Gastrocnemius medialis (tissue), 4 donors: Measurements from ENCODE around the gene EBLN1.

Experiments
- CTCF ChIP-seq, 5 experiments: fragments of 450-650 bp in 3 of 5; fragments of 200-600 bp in 2 of 5; sonication (generic) in 2 of 5; IDR thresholded peaks in 4 of 5; conservative IDR thresholded peaks in 1 of 5; 1 replicate in 4 of 5; 2 replicates in 1 of 5; pipeline ENCODE4 v1.5.1; 2016 to 2019; ENCODE audit warnings: antibody characterized with exemption in 5 of 5, mild to moderate bottlenecking in 3 of 5, moderate library complexity in 3 of 5
- POLR2A ChIP-seq, 2 donors: fragments of 450-650 bp; IDR thresholded peaks; one replicate each; pipeline ENCODE4 v1.6.1; 2017; ENCODE audit warnings: antibody characterized with exemption in 2 of 2, mild to moderate bottlenecking in 2 of 2, moderate library complexity in 2 of 2

GRCh38 chr10:22217842-22218241 lies at the start of gene EBLN1:
- TF ChIP-seq CTCF (IDR thresholded peaks at IDR 0.05 in 4 of 5, conservative IDR thresholded peaks at IDR 0.05 in 1 of 5): no peak
- no peak for TF ChIP-seq POLR2A (IDR thresholded peaks at IDR 0.05)
